HG03575 (cell line): ENCODE results near the gene TARBP1.
"Not testable (repeated sequence)": the region's sequence is repeated elsewhere in the genome, so short reads cannot be mapped to it uniquely, and the experiment has no call there.

Source experiments
- ATAC-seq: cut with Tn5 transposase; IDR thresholded peaks from one replicate; pipeline ENCODE4 v1.9.1; 2021; ENCODE audit not compliant: unreplicated experiment, insufficient number of reproducible peaks, low FRiP score; ENCODE audit errors: extremely low read depth

The TARBP1 gene

GRCh38 chr1:234478481-234479309 lies at the start of gene TARBP1:
Gene TARBP1, minus strand, starts transcription at chr1:234479179. Its CDS starts 76 bp downstream, at chr1:234479103.
- no peak for ATAC-seq

- ATAC-seq, result no peak
These were observed 49.3 kb upstream of the TARBP1 start for GRCh38 chr1:234528074-234528865.

- ATAC-seq, result no peak
These were observed 48.4 kb upstream of the TARBP1 start for GRCh38 chr1:234527346-234527745.

GRCh38 chr1:234526922-234527321 lies 47.9 kb upstream of the TARBP1 start:
- no peak for ATAC-seq

- no peak for ATAC-seq
These were observed 46.3 kb upstream of the TARBP1 start for GRCh38 chr1:234525099-234525799.

GRCh38 chr1:234521836-234522235 lies 42.9 kb upstream of the TARBP1 start:
- no peak for ATAC-seq

- ATAC-seq, result no peak
These were observed 42.2 kb upstream of the TARBP1 start for GRCh38 chr1:234520908-234521817.

GRCh38 chr1:234519506-234519905 lies 40.5 kb upstream of the TARBP1 start:
- no peak for ATAC-seq

GRCh38 chr1:234518876-234519275 lies 39.9 kb upstream of the TARBP1 start:
- ATAC-seq, result no peak

- ATAC-seq, result not testable (repeated sequence)
These were observed 39.1 kb upstream of the TARBP1 start for GRCh38 chr1:234518086-234518485.

- ATAC-seq, result no peak
These were observed 38.3 kb upstream of the TARBP1 start for GRCh38 chr1:234517110-234517802.

- ATAC-seq, result no peak
These were observed 36.9 kb upstream of the TARBP1 start for GRCh38 chr1:234515821-234516241.

- ATAC-seq, result no peak
These were observed 36.4 kb upstream of the TARBP1 start for GRCh38 chr1:234515411-234515810.

- ATAC-seq, result no peak
These were observed 33.5 kb upstream of the TARBP1 start for GRCh38 chr1:234512451-234512861.

GRCh38 chr1:234509457-234510328 lies 30.7 kb upstream of the TARBP1 start:
- ATAC-seq, result no peak

GRCh38 chr1:234507626-234508387 lies 28.8 kb upstream of the TARBP1 start:
- no peak for ATAC-seq
